Activated CD8-positive, alpha-beta memory T cell treated with anti-CD3 and anti-CD28 coated beads, Interleukin-2, amount 50 U/mL, for 48 hours (primary cell): ENCODE data around the gene TNS4.

Experiments
- DNase-seq: peaks from one replicate; pipeline ENCODE4 v3.0.0-alpha.2; 2020

The TNS4 gene

GRCh38 chr17:40430272-40431230 is 70.9 kb downstream of the TNS4 start:
- DNase-seq: peak; percentile 44

DNA sequence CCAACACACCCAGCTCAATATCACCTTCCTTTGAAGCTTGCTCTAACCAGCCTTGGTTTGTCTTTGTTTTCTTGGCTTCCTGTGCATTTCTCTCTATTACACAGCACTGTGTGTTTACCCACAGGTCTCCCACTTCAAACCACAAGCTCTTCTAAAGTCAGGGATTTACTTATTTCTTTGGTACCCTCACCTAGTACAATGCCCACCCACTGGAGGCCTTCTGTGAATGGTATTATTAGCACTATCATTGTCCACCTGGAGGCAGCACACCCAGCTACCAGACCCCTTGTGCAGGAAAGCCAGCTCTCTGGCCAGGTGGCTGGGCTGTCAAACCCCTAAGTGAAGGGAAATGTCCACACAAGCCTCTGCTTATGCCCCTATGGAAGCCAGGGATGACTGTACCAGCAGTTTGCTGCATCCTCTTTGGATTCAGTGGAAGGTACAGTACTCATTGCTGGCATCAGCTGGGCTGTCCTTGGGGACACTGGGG is 74.4 kb downstream of the TNS4 start:
- peak; percentile 58 for DNase-seq
